Measurements from ENCODE around the gene CMC2.
A peak's percentile ranks its signal among the peaks of the same experiment; 100 is the strongest.

CMC2 gene

GRCh38 chr16:80993307-80993706 is 13.4 kb downstream of the CMC2 start:
- H3K36me3 Mint-ChIP-seq (ENCODE audit: low read depth): peaks cover 21% of the 10 kb centered on the region
- H3K27me3 Mint-ChIP-seq (ENCODE audit: low read depth): no peaks in the 10 kb centered on the region
- no peaks in the 10 kb centered on the region for H3K9me3 Mint-ChIP-seq
- peaks cover 35% of the 10 kb centered on the region for H3K4me1 Mint-ChIP-seq (ENCODE audit: low read depth)
- peak overlapping the region; percentile 27 for H3K27ac Mint-ChIP-seq
- H3K4me3 Mint-ChIP-seq: no peak overlapping the region

DNA sequence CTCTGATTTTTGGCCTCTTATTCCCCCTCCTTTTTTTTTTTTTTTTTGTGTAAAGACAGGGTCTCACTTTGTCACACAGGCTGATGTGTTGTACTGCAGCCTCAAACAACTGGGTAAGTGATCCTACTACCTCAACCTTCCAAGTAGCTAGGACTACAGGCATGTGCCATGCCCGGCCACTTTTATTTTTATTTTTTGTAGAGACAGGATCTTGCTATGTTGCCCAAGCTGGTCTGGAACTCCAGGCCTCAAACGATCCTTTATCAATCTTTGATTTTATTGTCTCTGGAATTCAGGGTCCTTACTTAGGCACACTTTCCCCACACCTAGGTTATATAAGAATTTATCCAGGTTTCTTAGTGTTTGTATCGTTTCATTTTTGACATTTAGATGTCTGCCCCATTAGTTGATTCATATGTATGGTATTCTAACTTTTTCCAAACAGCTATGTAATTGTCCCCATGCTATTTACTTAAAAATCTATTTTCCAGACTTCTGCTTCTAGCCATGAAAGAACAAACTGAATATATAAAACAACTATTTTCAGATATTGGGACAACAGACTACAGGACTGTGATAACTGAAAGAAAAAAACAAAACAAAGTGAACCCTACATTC is 13.9 kb downstream of the CMC2 start:
- H3K27me3 Mint-ChIP-seq (ENCODE audit: low read depth): no peaks in the 10 kb centered on the region
- H3K36me3 Mint-ChIP-seq (ENCODE audit: low read depth): peaks cover 21% of the 10 kb centered on the region
- no peak overlapping the region for H3K4me3 Mint-ChIP-seq
- H3K27ac Mint-ChIP-seq: peak overlapping the region; percentile 27
- peaks cover 32% of the 10 kb centered on the region for H3K4me1 Mint-ChIP-seq (ENCODE audit: low read depth)
- H3K9me3 Mint-ChIP-seq: no peaks in the 10 kb centered on the region

GRCh38 chr16:80991792-80992430 is 14.8 kb downstream of the CMC2 start:
- Mint-ChIP-seq H3K9me3 (no peaks in the 10 kb centered on the region), H3K4me1 (ENCODE audit: low read depth) (peaks cover 32% of the 10 kb centered on the region), H3K36me3 (ENCODE audit: low read depth) (peaks cover 24% of the 10 kb centered on the region), H3K27ac (no peak overlapping the region), H3K4me3 (no peak overlapping the region), H3K27me3 (ENCODE audit: low read depth) (no peaks in the 10 kb centered on the region)

- Mint-ChIP-seq H3K27me3 (ENCODE audit: low read depth) (no peaks in the 10 kb centered on the region), H3K4me1 (ENCODE audit: low read depth) (peaks cover 33% of the 10 kb centered on the region), H3K9me3 (no peaks in the 10 kb centered on the region), H3K27ac (no peak overlapping the region), H3K36me3 (ENCODE audit: low read depth) (peaks cover 29% of the 10 kb centered on the region), H3K4me3 (no peak overlapping the region)
Measured at GRCh38 chr16:80990978-80991377, 15.7 kb downstream of the CMC2 start.

GRCh38 chr16:80990577-80990976 is 16.1 kb downstream of the CMC2 start:
- Mint-ChIP-seq H3K36me3 (ENCODE audit: low read depth) (peaks cover 29% of the 10 kb centered on the region), H3K4me1 (ENCODE audit: low read depth) (peaks cover 34% of the 10 kb centered on the region), H3K27ac (no peak overlapping the region), H3K4me3 (no peak overlapping the region), H3K27me3 (ENCODE audit: low read depth) (no peaks in the 10 kb centered on the region), H3K9me3 (no peaks in the 10 kb centered on the region)

DNA sequence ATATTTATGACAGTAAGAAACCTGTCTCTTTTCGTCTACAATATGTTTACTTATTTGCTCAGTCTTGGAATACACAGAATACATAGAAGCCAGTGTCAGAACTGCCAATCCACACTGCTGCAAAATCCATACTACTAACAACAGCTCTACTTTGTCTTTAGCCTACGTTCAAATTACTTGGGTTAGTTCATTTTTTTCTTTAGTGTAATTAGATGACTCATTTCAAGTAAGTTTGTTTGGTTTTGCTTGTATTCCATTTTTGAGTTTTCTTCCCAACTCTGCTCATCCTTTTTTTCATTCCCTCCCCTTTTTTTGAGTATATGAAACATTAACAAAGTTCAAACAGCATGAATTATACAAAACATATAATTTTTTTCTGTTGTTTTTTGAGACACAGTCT is 16.9 kb downstream of the CMC2 start:
- no peaks in the 10 kb centered on the region for H3K27me3 Mint-ChIP-seq (ENCODE audit: low read depth)
- H3K36me3 Mint-ChIP-seq (ENCODE audit: low read depth): peaks cover 29% of the 10 kb centered on the region
- no peak overlapping the region for H3K27ac Mint-ChIP-seq

GRCh38 chr16:80988756-80989155 is 17.9 kb downstream of the CMC2 start:
- Mint-ChIP-seq H3K27me3 (ENCODE audit: low read depth) (no peaks in the 10 kb centered on the region), H3K4me1 (ENCODE audit: low read depth) (peaks cover 28% of the 10 kb centered on the region), H3K9me3 (no peaks in the 10 kb centered on the region), H3K36me3 (ENCODE audit: low read depth) (peaks cover 24% of the 10 kb centered on the region), H3K27ac (no peak overlapping the region), H3K4me3 (no peak overlapping the region)

More for the DNA sequence above, 16.9 kb downstream of the CMC2 start:
- Mint-ChIP-seq H3K4me3 (no peak overlapping the region), H3K4me1 (ENCODE audit: low read depth) (peaks cover 35% of the 10 kb centered on the region), H3K9me3 (no peaks in the 10 kb centered on the region)

- H3K9me3 Mint-ChIP-seq: no peaks in the 10 kb centered on the region
Measured at GRCh38 chr16:80986557-80986956, 20.1 kb downstream of the CMC2 start.

DNA sequence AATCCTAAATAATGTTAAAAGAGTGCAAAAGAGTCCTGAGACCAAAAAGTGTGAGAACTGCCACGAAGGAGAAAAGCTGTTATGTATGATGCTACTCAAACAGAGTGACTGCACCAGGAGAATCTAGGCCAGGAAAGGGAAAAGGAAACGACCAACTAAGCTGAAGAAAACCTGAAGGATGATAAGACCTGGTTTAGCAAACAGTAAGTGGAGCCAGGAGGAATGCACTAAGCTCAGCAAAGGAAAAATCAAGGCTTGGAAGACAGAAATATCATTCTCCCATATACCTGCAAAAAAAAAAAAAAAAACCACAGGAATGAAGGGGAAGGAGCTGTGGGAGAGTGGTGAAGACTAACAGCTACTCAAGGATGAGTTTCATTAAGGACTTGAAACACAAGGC is 21.1 kb downstream of the CMC2 start:
- H3K36me3 Mint-ChIP-seq (ENCODE audit: low read depth): peaks cover 13% of the 10 kb centered on the region

More at GRCh38 chr16:80986557-80986956, 20.1 kb downstream of the CMC2 start:
- peaks cover 16% of the 10 kb centered on the region for H3K36me3 Mint-ChIP-seq (ENCODE audit: low read depth)
- H3K4me1 Mint-ChIP-seq (ENCODE audit: low read depth): peaks cover 20% of the 10 kb centered on the region
- H3K4me3 Mint-ChIP-seq: no peak overlapping the region
- peak overlapping the region; percentile 22 for H3K27ac Mint-ChIP-seq
- no peaks in the 10 kb centered on the region for H3K27me3 Mint-ChIP-seq (ENCODE audit: low read depth)

DNA sequence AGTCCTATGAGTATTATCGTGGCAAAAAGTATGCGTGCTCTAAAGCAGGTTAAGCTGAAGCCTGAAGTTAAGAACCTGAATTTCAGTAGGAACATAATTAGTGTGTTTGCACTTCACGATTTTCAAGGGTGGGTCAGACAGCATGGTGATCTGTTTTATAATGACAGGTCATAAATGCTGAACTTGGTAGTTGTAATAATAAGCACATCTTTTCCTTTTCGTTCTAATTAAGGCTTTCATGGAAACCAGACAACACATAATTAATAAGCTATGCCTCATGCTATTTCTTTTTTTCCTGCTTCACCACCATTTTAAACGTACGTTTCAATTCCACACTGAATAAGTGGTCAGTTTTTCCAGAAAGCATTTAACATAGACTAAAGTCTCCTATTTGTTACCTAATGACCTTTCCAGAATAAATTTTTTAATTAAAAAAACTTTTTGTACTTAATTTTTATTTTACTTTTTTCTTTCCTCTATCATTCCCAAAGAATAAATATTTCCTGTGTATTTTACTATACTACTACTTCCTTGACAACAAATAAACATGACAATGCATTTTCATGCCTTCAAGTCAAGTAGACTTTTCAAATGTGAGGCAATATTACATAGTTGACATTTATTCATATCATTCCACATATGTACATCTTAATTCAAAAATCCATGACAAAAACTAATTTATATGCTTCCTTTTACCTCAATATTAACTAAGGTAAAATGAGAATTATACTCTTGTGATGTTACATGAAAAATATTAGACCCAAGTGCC is 22.4 kb downstream of the CMC2 start:
- H3K27me3 Mint-ChIP-seq (ENCODE audit: low read depth): no peaks in the 10 kb centered on the region
- peaks cover 11% of the 10 kb centered on the region for H3K36me3 Mint-ChIP-seq (ENCODE audit: low read depth)
- no peak overlapping the region for H3K27ac Mint-ChIP-seq
- peaks cover 14% of the 10 kb centered on the region for H3K4me1 Mint-ChIP-seq (ENCODE audit: low read depth)
- H3K4me3 Mint-ChIP-seq: no peak overlapping the region
- no peaks in the 10 kb centered on the region for H3K9me3 Mint-ChIP-seq

More for the DNA sequence above, 21.1 kb downstream of the CMC2 start:
- no peaks in the 10 kb centered on the region for H3K9me3 Mint-ChIP-seq
- H3K27ac Mint-ChIP-seq: no peak overlapping the region
- peaks cover 20% of the 10 kb centered on the region for H3K4me1 Mint-ChIP-seq (ENCODE audit: low read depth)
- H3K27me3 Mint-ChIP-seq (ENCODE audit: low read depth): no peaks in the 10 kb centered on the region
- no peak overlapping the region for H3K4me3 Mint-ChIP-seq

GRCh38 chr16:80982646-80983045 is 24.0 kb downstream of the CMC2 start:
- Mint-ChIP-seq H3K9me3 (no peaks in the 10 kb centered on the region), H3K27me3 (ENCODE audit: low read depth) (no peaks in the 10 kb centered on the region), H3K27ac (no peak overlapping the region), H3K4me1 (ENCODE audit: low read depth) (peaks cover 14% of the 10 kb centered on the region), H3K4me3 (no peak overlapping the region), H3K36me3 (ENCODE audit: low read depth) (peaks cover 17% of the 10 kb centered on the region)

DNA sequence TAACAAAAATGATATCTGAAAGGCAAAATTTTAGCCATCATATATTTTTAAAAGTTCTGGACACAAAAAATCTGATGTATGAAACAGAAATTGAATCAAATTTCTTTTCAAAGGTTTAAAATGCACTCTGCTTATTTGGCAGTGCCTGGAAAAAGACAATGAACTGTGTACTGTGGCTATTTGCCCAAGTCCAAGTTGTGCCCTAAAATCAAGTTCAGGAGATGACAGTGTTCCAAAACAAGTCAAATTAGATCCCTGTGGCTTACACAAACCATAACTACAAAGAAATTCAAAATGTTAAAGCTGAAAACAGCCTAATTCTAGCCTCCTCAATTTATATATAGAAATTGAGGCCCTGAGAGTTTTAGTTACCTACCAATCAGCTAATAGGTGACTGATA is 25.6 kb downstream of the CMC2 start:
- no peaks in the 10 kb centered on the region for H3K27me3 Mint-ChIP-seq (ENCODE audit: low read depth)
- no peak overlapping the region for H3K27ac Mint-ChIP-seq
- H3K36me3 Mint-ChIP-seq (ENCODE audit: low read depth): peaks cover 17% of the 10 kb centered on the region
- H3K9me3 Mint-ChIP-seq: no peaks in the 10 kb centered on the region
- H3K4me1 Mint-ChIP-seq (ENCODE audit: low read depth): peaks cover 5% of the 10 kb centered on the region
- H3K4me3 Mint-ChIP-seq: no peak overlapping the region

DNA sequence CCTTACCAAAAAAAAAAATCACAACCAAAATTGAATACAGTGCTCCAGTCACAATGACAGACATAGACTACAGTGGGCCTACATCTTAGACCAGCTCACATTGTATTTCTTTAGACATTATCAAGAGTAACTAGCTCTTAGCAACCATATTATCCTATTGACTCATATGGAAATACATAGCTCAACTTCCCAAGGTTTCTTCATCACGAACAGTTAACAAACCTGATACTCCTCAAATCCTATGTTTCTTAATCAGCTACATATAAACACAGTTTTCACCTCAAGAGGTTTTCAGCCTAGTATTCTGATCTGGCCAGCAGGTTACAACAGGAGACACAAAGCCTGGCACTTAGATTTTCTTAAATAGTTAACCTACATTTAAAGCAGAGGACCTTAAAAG is 29.7 kb downstream of the CMC2 start:
- no peak overlapping the region for H3K4me3 Mint-ChIP-seq
- H3K27ac Mint-ChIP-seq: no peak overlapping the region
- H3K27me3 Mint-ChIP-seq (ENCODE audit: low read depth): no peaks in the 10 kb centered on the region
- peaks cover 6% of the 10 kb centered on the region for H3K4me1 Mint-ChIP-seq (ENCODE audit: low read depth)
- H3K36me3 Mint-ChIP-seq (ENCODE audit: low read depth): peaks cover 31% of the 10 kb centered on the region
- no peaks in the 10 kb centered on the region for H3K9me3 Mint-ChIP-seq

- no peak overlapping the region for H3K4me3 Mint-ChIP-seq
- peaks cover 8% of the 10 kb centered on the region for H3K4me1 Mint-ChIP-seq (ENCODE audit: low read depth)
- no peak overlapping the region for H3K27ac Mint-ChIP-seq
- H3K36me3 Mint-ChIP-seq (ENCODE audit: low read depth): peaks cover 34% of the 10 kb centered on the region
- no peaks in the 10 kb centered on the region for H3K9me3 Mint-ChIP-seq
- no peaks in the 10 kb centered on the region for H3K27me3 Mint-ChIP-seq (ENCODE audit: low read depth)
Measured at GRCh38 chr16:80974649-80975376, 31.9 kb downstream of the CMC2 start.

All from T-helper 1 cell treated with Interleukin-12 subunit alpha and Interleukin-12 subunit beta and Interleukin-4 antibody, amounts not matched to agents 30 μg/mL and 1 μg/mL, for 36 hours (primary cell).